ENCODE measurements around the gene CARF. TPM values are rescaled to one million over a fixed set of nuclear protein-coding genes. Genes with fewer than 3 reads are reported as not detected.

Gene CARF
- 3.5 and 4.2 TPM in 2 replicates for total RNA-seq (2021)
- long read RNA-seq, full-length matches to known transcripts, result 1 of 17 reads
- long read RNA-seq, partial matches to known transcripts, result 5 of 17 reads
- long read RNA-seq, other reads (novel, unspliced or antisense), result 11 of 17 reads

- Histone ChIP-seq H2AFZ (ENCODE audit: low read length) (peak within 1 kb of the TSS; percentile 99), H3T11ph (ENCODE audit: low read length) (no peak within 1 kb of the TSS), H2BK15ac (ENCODE audit: low read depth, low read length) (no peak within 1 kb of the TSS), H4K91ac (ENCODE audit: insufficient read length, low read depth, low read length) (no peak within 1 kb of the TSS), H3K79me2 (ENCODE audit: insufficient read depth, low read length) (peaks cover 32% of the 10 kb centered on the region; the same call in 1 of the 2 replicates), H4K5ac (ENCODE audit: insufficient read length, low read depth, low read length) (peak within 1 kb of the TSS; percentile 1), H3K9ac (ENCODE audit: extremely low read depth, insufficient read length, low read length) (peak within 1 kb of the TSS; percentile 83), H3K56ac (ENCODE audit: insufficient read length, low read depth, low read length) (no peak within 1 kb of the TSS), H3K23ac (ENCODE audit: insufficient read length, low read depth, low read length) (no peak within 1 kb of the TSS), H4K8ac (replicated peaks; ENCODE audit: insufficient read length, low read depth, low read length) (no peak within 1 kb of the TSS), H3K4me1 (ENCODE audit: insufficient read depth, low read length) (no peaks in the 10 kb centered on the region), H3K4me2 (ENCODE audit: insufficient read depth, insufficient read length, low read length) (peak within 1 kb of the TSS; percentile 55), H3K4ac (ENCODE audit: low read depth, low read length) (no peak within 1 kb of the TSS), H4K20me1 (ENCODE audit: control insufficient read depth, insufficient read depth, insufficient read length) (no peaks in the 10 kb centered on the region), H2BK120ac (ENCODE audit: low read depth, low read length, poor library complexity, severe bottlenecking) (no peak within 1 kb of the TSS), H3K23me2 (ENCODE audit: insufficient read length, low read depth, low read length, poor library complexity, severe bottlenecking) (no peaks in the 10 kb centered on the region), H2BK5ac (ENCODE audit: insufficient read length, low read length) (no peak within 1 kb of the TSS), H2AK5ac (ENCODE audit: insufficient read length, low read length) (no peak within 1 kb of the TSS), H3K79me1 (ENCODE audit: insufficient read depth, low read depth, low read length, poor library complexity, severe bottlenecking) (peaks cover 5% of the 10 kb centered on the region), H3K27me3 (ENCODE audit: insufficient read depth, low read length) (no peaks in the 10 kb centered on the region), H3K27ac (ENCODE audit: insufficient read length, low read depth, low read length) (peak within 1 kb of the TSS; percentile 79), H3K18ac (ENCODE audit: insufficient read length, low read depth, low read length) (peak within 1 kb of the TSS; percentile 56), H2BK12ac (ENCODE audit: insufficient read length, low read depth, low read length) (no peak within 1 kb of the TSS), H3K14ac (ENCODE audit: insufficient read depth, low read length) (peak within 1 kb of the TSS; percentile 70; the same call in 1 of the 2 replicates), H3K9me3 (ENCODE audit: control insufficient read depth, low read depth, low read length) (no peaks in the 10 kb centered on the region), H2BK20ac (ENCODE audit: low read depth, low read length, poor library complexity, severe bottlenecking) (no peak within 1 kb of the TSS)
- TF ChIP-seq, protein P1, sequence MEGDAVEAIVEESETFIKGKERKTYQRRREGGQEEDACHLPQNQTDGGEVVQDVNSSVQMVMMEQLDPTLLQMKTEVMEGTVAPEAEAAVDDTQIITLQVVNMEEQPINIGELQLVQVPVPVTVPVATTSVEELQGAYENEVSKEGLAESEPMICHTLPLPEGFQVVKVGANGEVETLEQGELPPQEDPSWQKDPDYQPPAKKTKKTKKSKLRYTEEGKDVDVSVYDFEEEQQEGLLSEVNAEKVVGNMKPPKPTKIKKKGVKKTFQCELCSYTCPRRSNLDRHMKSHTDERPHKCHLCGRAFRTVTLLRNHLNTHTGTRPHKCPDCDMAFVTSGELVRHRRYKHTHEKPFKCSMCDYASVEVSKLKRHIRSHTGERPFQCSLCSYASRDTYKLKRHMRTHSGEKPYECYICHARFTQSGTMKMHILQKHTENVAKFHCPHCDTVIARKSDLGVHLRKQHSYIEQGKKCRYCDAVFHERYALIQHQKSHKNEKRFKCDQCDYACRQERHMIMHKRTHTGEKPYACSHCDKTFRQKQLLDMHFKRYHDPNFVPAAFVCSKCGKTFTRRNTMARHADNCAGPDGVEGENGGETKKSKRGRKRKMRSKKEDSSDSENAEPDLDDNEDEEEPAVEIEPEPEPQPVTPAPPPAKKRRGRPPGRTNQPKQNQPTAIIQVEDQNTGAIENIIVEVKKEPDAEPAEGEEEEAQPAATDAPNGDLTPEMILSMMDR (conservative IDR thresholded peaks at IDR 0.05), result no peak
- Mint-ChIP-seq H3K27me3 (ENCODE audit: low read depth) (no peaks in the 10 kb centered on the region), H3K27ac (peak within 1 kb of the TSS; percentile 99), H3K36me3 (ENCODE audit: insufficient read depth in 1 of 3, low read depth in 3 of 3) (peaks cover 17 to 25% (median 19%) of the 10 kb centered on the region in 3 experiments), H3K4me3 (peak within 1 kb of the TSS; percentile 99 to 100), H3K9me3 (no peaks in the 10 kb centered on the region), H3K4me1 (peaks cover 14 to 18% of the 10 kb centered on the region in 2 experiments; a peak in 3 of 4 replicates)
- WGBS (ENCODE audit: extremely low coverage, insufficient read length, low lambda C conversion rate), result no CpG with 5 or more reads among the region's 39 CpGs
- DNase-seq, result peak; percentile 92
Observed at GRCh38 chr2:202911512-202912341, at the start of gene CARF, which contains the start of gene WDR12. TSS of gene CARF (plus strand) at chr2:202912275. CDS start at chr2:202941903, 29,628 bp downstream. TSS of gene WDR12 (minus strand) at chr2:202911673. CDS start at chr2:202911476, 197 bp downstream.
